ENCODE data around the gene ALDH1A3. TPM values are rescaled to one million over a fixed set of nuclear protein-coding genes. Genes with fewer than 3 reads are reported as not detected.
A peak's percentile ranks its signal among the peaks of the same experiment; 100 is the strongest.

ALDH1A3 gene
- total RNA-seq, 4 donors from 2014 or later: 6.7 to 39.4 (median 17.9) TPM

GRCh38 chr15:100913961-100914360, 34.3 kb downstream of the ALDH1A3 start:
- Histone ChIP-seq H3K36me3 (no peaks in the 10 kb centered on the region), H3K4me1 (peaks cover 4 to 16% (median 8%) of the 10 kb centered on the region in 4 donors), H3K4me3 (no peak overlapping the region), H3K27ac (peak overlapping the region in 1 of 4 donors; percentile 27), H3K27me3 (no peaks in the 10 kb centered on the region), H3K9me3 (no peaks in the 10 kb centered on the region)
- 80 to 86% methylated on average over 4 of the region's 4 CpGs for WGBS, 2 donors (ENCODE audit: low coverage in 1 of 2)
- no peak for TF ChIP-seq POLR2A (IDR thresholded peaks at IDR 0.05)
- no peak for TF ChIP-seq CTCF (IDR thresholded peaks at IDR 0.05)
- no peak for TF ChIP-seq POLR2AphosphoS5 (IDR thresholded peaks at IDR 0.05)
- TF ChIP-seq EP300 (IDR thresholded peaks at IDR 0.05; ENCODE audit: low read depth): no peak
- in situ Hi-C loops (cut with MboI; ENCODE audit: low pct_ligation_motif_present in 1 of 4, low pct_unique_long_range_greater_than_20kb in 1 of 4, low sequenced_read_pairs in 3 of 4): loop anchor here (10.0 to 25.0 kb wide), 3 partner anchors 91 to 348 kb away; partner anchors contain the start of gene CHSY1 (in 4 of the 4)
- DNase-seq: no peak
- intact Hi-C loops (cut with DNase I; ENCODE audit: low total_unique reads): no loop called here

GRCh38 chr15:100914876-100915275, 35.2 kb downstream of the ALDH1A3 start:
- intact Hi-C loops (cut with DNase I; ENCODE audit: low total_unique reads): no loop called here
- no peak for DNase-seq

GRCh38 chr15:100918034-100918689, 38.5 kb downstream of the ALDH1A3 start:
- DNase-seq: peak; percentile 90
- WGBS, 2 donors (ENCODE audit: low coverage in 1 of 2): 1% methylated on average over 41 of the region's 42 CpGs; no CpG with 5 or more reads in 1 of the 2 donors
- Histone ChIP-seq H3K27me3 (no peaks in the 10 kb centered on the region), H3K9me3 (no peaks in the 10 kb centered on the region), H3K4me1 (peaks cover 4 to 30% (median 8%) of the 10 kb centered on the region in 4 donors), H3K27ac (peak overlapping the region; percentile 84 to 90 (median 85)), H3K36me3 (no peaks in the 10 kb centered on the region), H3K4me3 (peak overlapping the region; percentile 53 to 78 (median 74))
- TF ChIP-seq POLR2A (IDR thresholded peaks at IDR 0.05) (peak; percentile 48), EP300 (IDR thresholded peaks at IDR 0.05; ENCODE audit: low read depth) (no peak), POLR2AphosphoS5 (IDR thresholded peaks at IDR 0.05) (peak; percentile 63 to 83 (median 67)), CTCF (IDR thresholded peaks at IDR 0.05) (peak; percentile 93 to 98 (median 97))
- intact Hi-C loops (cut with DNase I; ENCODE audit: low total_unique reads) (loop anchor here (2.0 kb wide), 1 partner anchor 89 kb away; no protein-coding TSS in a partner anchor), in situ Hi-C loops (cut with MboI; ENCODE audit: low pct_ligation_motif_present in 1 of 4, low pct_unique_long_range_greater_than_20kb in 1 of 4, low sequenced_read_pairs in 3 of 4) (loop anchor here (5.0 to 25.0 kb wide), 4 partner anchors 87 to 344 kb away; partner anchors contain the start of gene CHSY1 (in 4 of the 4))

More at GRCh38 chr15:100914876-100915275, 35.2 kb downstream of the ALDH1A3 start:
- no peaks in the 10 kb centered on the region for H3K36me3 ChIP-seq
- no peak for TF ChIP-seq EP300 (IDR thresholded peaks at IDR 0.05; ENCODE audit: low read depth)
- TF ChIP-seq CTCF (IDR thresholded peaks at IDR 0.05): no peak
- no peak for TF ChIP-seq POLR2AphosphoS5 (IDR thresholded peaks at IDR 0.05)
- no peak for TF ChIP-seq POLR2A (IDR thresholded peaks at IDR 0.05)
- H3K4me1 ChIP-seq: peaks cover 4 to 16% (median 8%) of the 10 kb centered on the region in 4 donors
- no peak overlapping the region for H3K4me3 ChIP-seq
- 81 to 88% methylated on average over 3 to 6 of the region's 6 CpGs for WGBS, 2 donors (ENCODE audit: low coverage in 1 of 2)
- no peak overlapping the region for H3K27ac ChIP-seq
- in situ Hi-C loops (cut with MboI; ENCODE audit: low pct_ligation_motif_present in 1 of 4, low pct_unique_long_range_greater_than_20kb in 1 of 4, low sequenced_read_pairs in 3 of 4): loop anchor here (5.0 to 25.0 kb wide), 4 partner anchors 90 to 347 kb away; partner anchors contain the start of gene CHSY1 (in 4 of the 4)
- no peaks in the 10 kb centered on the region for H3K9me3 ChIP-seq
- no peaks in the 10 kb centered on the region for H3K27me3 ChIP-seq
